GM18907 (cell line): ENCODE measurements around the gene PRIMA1.

Source experiments
- ATAC-seq: cut with Tn5 transposase; IDR thresholded peaks from one replicate; pipeline ENCODE4 v1.9.1; 2021; ENCODE audit warnings: mild to moderate bottlenecking, moderate library complexity; ENCODE audit not compliant: unreplicated experiment

The PRIMA1 gene

DNA sequence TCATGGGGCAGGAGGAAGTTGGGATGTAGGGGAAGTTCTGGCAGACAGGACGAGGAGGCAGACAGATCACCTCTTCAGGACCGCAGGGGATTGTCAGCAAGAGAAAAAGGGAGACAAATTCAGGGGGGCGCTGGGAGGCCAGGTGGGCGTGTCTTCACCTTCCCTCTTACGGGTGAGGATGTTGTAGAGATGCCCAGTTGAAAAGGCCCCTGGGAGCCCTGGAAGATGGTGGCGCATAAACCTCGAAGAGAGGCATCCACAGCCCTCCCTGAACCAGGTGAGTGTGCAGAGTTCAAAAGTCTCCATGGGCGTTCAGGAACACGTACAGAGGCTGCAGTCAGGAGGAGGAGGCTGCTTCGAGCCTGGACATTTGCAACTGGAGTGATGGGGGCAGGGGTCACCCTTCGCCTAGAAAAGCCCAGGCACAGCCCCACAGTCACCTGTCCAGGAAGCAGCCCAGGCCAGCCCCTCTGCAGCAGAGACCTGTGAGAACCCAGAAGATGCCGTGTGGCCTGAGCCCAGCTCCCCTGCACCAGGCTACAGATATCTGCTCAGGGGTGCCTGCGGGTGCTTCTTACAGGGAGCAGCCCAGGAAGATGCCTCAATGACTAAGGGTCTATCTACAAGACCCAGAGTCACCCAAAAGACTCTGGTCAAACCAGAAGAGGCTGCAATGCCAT is 74.4 kb downstream of the PRIMA1 start:
- ATAC-seq, result no peak

GRCh38 chr14:93712838-93713724 is 75.2 kb downstream of the PRIMA1 start:
- no peak for ATAC-seq

DNA sequence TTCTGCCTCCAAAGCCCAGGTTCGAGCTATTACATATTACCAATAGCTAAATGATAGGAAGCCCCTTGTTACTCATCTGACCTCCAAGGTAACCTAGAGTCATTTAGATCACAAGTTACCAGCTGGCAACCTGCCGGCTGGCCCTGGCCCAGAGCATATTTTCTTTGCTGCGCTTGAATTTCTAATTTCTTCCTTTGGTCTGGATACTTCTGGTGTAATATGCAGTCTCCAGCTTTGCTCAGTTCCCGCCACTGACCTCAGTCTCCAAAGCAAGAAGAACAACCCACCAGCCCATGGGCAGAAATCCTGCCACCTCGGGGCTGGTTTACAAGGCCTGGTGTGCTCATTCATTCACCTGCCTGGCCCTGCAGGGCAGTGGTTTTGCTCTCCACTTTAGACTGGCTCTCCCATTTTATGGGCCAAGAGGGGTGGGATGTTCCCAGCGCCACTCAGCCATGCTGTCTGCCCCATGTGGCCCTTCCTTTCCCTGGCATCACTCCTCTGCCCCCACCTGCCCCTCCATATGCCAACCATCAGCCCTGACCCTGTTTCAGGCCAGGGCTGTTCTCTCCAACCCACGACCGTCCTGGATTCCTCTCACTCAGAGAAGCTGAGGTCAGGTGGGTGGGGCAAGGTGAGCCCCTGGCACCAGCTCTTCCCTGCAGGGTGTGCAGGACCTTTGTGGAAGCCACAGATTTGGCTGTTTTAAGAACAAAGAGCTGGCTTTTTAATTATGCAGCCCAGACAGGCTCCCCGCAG is 76.0 kb downstream of the PRIMA1 start:
- no peak for ATAC-seq

DNA sequence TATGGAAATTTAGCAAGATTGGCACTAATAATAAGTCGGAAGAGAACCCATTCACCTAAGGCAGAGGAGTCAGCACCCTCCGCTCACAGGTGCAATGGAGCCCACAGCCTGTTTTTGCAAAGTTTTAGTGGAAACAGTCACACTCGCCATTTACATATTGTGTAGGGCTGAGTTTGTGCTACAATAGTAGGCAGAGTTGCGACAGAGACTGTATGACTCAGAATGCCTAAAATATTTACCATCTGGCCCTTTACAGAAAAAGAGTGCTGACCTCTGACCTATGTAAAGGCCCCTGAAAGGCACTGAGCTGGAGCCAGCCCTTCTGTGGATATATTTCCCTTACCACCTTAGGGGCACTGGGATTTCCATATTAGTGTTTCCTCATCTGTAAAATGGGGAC is 79.0 kb downstream of the PRIMA1 start:
- ATAC-seq, result no peak

GRCh38 chr14:93708800-93709199 is 79.5 kb downstream of the PRIMA1 start:
- ATAC-seq, result no peak

DNA sequence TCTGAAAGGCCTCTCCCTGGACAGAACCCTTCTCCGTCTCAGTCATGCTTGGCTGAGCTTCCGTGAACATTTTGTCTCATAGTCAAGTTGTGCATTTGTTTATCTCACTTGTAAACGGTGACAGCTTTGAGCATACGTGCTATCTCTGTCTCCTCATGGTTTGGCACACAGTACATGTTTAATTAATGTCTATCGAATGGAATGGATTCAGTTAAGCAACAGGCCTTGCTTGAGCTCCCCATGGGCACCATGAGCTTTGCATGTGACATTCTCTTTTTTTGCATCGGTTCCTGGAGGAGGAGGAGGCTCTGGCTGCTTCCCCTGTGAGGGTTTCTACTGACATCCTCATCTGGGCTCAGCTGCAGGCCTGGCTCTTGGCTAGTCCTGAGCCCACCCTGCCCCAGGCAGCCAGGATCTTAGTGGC is 80.0 kb downstream of the PRIMA1 start:
- no peak for ATAC-seq

- no peak for ATAC-seq
Measured at GRCh38 chr14:93707475-93707874, 80.8 kb downstream of the PRIMA1 start.

- no peak for ATAC-seq
Measured at GRCh38 chr14:93706360-93706955, 81.8 kb downstream of the PRIMA1 start.

GRCh38 chr14:93705513-93706156 is 82.7 kb downstream of the PRIMA1 start:
- ATAC-seq, result no peak

DNA sequence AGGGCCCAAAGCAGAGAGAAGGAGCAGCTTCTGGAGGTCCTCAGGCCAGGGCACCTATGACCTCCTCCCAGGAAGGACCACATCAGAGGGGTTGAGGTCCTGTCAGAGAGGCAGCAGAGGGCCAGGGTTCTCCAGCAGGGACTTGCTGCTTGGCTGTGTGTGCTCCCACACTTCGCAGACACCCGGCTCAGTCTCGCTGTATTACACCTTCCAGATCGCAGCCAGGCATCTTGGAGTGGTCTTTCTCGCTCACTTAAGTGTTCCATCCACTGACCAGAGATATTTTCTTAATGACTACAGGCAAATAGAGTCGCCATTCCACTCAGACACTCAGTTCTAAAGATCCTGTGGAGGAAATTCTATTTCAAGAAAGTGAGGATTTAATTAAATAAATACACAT is 84.3 kb downstream of the PRIMA1 start:
- no peak for ATAC-seq

GRCh38 chr14:93702946-93703345 is 85.3 kb downstream of the PRIMA1 start:
- no peak for ATAC-seq

- no peak for ATAC-seq
Measured at GRCh38 chr14:93701562-93701961, 86.7 kb downstream of the PRIMA1 start.

DNA sequence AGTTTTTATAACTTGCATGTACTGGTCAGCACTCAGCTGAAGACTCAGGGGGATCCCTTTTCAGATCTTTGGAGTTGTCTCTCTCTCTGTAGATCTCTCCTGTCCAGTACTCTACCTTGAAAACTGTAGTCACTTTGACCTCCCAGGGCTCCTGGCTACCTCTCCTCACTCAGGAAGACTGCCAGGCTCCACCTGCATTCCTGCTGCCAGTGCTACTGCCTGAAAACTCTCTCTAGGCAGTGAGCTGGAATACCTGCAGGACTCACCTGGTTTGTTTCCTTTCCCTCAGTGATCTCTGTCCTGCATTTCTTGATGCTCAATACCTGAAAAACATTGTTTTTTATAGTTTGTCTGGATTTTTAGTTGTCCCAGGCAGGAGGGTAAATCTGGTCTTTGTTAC is 87.4 kb downstream of the PRIMA1 start:
- ATAC-seq, result no peak

- no peak for ATAC-seq
Measured at GRCh38 chr14:93693914-93694313, 94.4 kb downstream of the PRIMA1 start.

DNA sequence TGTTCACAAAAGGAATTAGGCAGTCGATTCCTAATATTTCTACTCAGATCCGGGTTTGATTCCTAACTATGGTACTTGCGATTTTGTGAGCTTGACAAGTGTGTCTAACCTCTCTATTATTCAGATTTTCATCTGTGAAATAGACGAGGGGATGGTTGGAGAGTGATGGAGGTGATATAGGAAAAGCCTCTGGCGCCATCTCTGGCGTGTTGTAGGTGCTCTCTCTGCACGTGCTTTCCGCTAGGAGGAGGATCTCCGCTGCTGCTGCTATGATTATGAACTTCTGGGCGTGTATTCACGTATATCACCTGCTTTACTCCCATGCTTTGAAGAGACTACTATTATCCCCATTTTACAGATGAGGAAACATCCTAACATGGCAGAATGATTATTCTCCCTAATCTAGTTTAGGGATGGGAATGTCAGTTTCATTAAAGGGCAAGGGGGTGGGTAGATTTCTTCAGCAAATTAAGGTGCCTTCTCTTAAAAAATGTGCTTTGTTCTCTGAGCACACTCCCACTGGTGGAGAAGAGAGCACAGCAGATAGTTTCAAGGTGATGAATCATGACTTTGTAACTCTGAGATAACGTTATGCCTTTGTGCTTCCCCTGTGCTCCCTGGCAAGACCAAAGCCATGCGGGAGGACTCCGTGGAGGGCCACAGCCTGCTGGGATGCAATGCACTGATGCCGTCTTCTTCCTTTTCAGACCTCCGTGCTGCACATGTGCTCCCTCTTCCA is 97.1 kb downstream of the PRIMA1 start:
- no peak for ATAC-seq

- no peak for ATAC-seq
Measured at GRCh38 chr14:93690146-93690545, 98.1 kb downstream of the PRIMA1 start.

DNA sequence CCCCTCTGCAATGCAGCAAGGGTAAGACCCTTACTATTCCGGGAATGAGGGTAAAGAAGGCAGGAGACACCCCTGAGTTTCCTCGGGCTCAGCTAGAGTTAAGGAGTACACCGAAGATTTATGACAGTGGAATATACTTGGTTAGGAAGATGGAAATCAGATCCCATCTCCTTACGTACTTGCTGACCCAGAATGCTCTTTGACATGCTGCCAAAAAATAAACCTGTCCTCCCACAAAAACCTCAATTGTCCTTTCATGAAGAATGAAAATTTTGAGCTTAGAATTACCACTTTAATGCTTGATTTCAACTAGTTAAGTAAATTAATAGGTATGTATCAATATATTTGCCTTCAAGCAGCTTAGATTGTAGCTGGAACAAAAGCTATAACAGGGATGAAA is 99.5 kb downstream of the PRIMA1 start:
- ATAC-seq, result no peak

GRCh38 chr14:93688239-93688666 is 100.0 kb downstream of the PRIMA1 start:
- no peak for ATAC-seq

DNA sequence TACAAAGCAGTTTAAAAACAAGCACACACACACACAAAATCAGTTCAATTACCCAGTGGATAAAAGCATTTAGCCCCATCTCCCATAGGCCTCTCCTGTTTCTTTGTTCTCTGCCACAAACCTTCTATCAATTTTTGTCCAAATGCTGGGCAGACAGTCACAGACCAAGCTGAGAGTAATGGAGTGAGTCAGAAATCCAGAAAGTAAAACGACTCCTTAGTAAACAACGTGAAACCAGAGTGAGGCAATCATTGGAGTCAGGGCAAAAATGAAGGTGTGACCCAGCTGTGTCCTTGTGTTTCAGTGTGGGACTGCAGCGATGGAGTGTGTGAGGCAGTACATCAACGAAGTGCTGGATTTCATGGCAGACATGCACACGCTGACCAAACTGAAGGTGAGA is 102.0 kb downstream of the PRIMA1 start:
- no peak for ATAC-seq
